Non-pigmented ciliary epithelial cell (primary cell): ENCODE results near the gene POGZ.

Source experiments
- DNase-seq: peaks from one replicate; pipeline ENCODE4 v3.0.0-alpha.2; 2010; ENCODE audit warnings: low read depth

The POGZ gene, protein sequence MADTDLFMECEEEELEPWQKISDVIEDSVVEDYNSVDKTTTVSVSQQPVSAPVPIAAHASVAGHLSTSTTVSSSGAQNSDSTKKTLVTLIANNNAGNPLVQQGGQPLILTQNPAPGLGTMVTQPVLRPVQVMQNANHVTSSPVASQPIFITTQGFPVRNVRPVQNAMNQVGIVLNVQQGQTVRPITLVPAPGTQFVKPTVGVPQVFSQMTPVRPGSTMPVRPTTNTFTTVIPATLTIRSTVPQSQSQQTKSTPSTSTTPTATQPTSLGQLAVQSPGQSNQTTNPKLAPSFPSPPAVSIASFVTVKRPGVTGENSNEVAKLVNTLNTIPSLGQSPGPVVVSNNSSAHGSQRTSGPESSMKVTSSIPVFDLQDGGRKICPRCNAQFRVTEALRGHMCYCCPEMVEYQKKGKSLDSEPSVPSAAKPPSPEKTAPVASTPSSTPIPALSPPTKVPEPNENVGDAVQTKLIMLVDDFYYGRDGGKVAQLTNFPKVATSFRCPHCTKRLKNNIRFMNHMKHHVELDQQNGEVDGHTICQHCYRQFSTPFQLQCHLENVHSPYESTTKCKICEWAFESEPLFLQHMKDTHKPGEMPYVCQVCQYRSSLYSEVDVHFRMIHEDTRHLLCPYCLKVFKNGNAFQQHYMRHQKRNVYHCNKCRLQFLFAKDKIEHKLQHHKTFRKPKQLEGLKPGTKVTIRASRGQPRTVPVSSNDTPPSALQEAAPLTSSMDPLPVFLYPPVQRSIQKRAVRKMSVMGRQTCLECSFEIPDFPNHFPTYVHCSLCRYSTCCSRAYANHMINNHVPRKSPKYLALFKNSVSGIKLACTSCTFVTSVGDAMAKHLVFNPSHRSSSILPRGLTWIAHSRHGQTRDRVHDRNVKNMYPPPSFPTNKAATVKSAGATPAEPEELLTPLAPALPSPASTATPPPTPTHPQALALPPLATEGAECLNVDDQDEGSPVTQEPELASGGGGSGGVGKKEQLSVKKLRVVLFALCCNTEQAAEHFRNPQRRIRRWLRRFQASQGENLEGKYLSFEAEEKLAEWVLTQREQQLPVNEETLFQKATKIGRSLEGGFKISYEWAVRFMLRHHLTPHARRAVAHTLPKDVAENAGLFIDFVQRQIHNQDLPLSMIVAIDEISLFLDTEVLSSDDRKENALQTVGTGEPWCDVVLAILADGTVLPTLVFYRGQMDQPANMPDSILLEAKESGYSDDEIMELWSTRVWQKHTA (N-terminal part only)

DNA sequence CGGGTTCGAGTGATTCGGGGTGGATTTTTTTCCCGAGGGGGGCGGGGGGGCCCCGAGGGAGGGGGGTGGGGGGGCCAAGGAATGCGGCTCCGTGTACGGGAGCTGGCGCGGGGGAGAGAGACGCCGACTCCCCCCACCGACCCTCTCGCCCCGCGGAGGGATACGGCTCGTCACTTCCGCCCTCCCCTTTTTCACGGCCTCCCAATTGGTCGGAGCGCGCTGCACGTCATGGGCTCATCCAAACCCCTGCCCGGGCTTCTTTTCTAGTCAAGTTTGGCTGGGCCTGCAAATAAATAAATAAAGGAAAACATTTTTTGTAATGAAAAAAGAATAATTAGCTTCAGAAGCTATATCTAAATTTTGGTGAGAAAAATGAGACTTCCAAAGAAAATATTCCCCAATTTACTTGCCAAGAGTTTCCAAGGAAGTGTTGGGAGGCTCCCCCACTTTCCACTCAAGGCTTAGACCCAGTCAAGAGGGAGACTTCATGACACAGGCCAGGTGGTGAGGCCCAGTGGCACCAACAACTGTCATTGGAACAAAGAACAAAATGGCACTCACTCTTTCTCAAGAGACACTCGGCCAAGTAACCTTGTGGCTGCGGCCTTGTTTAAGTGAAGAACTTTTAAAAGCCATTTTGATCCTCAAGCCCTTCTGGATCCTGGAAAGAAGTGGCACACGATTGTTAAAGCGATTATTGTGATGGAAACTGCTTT is at the start of gene POGZ:
Gene POGZ, minus strand, starts transcription at position 164 of the 716 bp plus-strand sequence. CDS start 17,290 bp downstream, outside the sequence.
- DNase-seq: peak; percentile 93

GRCh38 chr1:151508833-151509232 is 49.5 kb upstream of the POGZ start:
- DNase-seq: no peak

DNA sequence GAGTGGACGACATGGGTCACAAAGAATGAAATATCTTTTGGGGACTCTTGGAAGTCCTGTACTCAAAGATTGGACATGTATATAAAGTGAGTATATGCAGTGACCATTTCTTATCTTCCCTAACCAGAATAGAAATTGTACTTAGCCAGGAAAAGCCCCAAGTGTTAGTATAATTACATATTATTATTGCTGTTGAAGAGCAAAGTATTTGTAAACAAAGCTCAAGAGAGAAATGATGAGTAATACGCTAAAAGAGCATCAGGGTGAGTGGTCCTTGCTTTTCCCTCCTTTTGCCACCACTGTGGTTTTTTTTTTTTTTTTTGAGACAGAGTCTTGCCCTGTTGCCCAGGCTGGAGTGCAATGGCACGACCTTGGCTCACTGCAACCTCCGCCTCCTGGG is 45.5 kb upstream of the POGZ start:
- no peak for DNase-seq

DNA sequence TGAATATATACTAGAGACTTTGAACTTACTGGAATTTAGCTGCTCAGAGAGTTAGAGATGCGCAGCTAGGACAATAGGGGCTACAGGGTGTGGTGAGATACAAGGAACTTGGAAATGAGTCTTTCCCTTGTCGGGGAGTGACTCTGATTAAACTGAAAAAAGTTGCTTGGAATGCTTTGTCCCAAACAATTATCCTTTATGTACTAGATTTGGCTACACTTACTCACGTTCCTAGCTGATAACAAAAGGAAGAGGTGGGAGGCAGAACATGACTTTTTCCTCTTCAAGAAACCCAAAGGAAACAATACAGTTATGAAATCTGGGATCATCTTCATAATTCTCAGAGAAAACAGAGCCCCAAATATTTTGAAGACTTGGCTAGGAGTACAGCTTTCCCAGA is 45.0 kb upstream of the POGZ start:
- DNase-seq: no peak

- DNase-seq: no peak
Observed at GRCh38 chr1:151502859-151503780, 43.8 kb upstream of the POGZ start.

- DNase-seq: no peak
Observed at GRCh38 chr1:151502035-151502700, 42.9 kb upstream of the POGZ start.

DNA sequence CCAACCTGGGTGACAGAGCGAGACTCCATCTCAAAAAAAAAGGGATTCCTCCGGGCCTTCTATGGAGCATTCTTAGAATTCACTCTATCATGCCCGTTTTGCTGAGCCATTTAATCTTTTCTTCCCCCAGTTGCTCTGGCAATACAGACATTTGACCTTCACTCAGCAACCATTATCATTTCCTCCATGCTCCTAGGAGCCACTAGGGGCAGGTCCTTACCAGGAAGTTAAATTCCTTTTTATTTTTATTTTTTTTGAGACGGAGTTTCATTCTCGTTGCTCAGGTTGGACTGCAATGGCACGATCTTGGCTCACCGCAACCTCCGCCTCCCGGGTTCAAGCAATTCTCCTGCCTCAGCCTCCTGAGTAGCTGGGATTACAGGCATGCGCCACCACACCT is 42.2 kb upstream of the POGZ start:
- DNase-seq: no peak

DNA sequence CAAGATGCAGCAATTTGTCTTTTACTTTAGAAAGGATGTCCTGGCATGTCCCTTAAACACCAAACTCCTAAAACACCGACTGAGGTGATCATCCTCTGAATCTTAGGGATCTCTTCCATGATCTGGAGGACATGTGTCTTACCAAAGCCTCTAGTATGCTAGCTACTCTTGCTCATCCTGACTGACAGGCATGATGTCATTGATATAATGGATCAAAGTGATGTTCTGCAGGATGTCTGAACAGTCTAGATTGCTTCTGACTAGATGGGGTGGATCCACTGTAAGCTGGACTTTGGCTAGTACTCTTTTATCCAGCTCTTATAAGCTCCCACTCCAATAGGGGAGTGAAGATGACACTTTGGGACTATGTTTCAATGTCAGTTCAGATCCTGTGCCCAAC is 40.6 kb upstream of the POGZ start:
- DNase-seq: no peak

GRCh38 chr1:151499365-151499764 is 40.1 kb upstream of the POGZ start:
- DNase-seq: no peak

GRCh38 chr1:151495316-151495715 is 36.0 kb upstream of the POGZ start:
- no peak for DNase-seq

GRCh38 chr1:151494741-151495281 is 35.5 kb upstream of the POGZ start:
- no peak for DNase-seq

DNA sequence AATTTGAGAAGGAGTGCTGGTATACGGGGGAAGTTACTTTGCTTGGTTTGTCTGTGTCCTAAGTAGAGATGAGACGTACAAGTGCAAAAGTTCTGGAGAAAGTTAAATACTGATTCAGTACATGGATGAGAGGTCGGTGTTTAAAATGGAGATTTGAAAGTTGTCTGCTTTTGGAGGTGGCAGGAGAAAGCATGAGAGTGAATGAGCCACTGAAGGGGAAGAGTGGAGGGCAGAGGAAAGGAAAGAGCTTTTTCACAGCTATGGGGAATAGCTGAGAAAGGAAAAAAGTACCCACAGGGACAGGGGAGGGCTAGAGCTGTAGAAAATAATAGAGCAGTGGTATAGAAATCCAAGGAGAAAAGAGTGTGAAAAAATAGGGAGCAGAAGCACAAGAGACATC is 33.7 kb upstream of the POGZ start:
- no peak for DNase-seq

GRCh38 chr1:151492120-151492519 is 32.8 kb upstream of the POGZ start:
- no peak for DNase-seq

- DNase-seq: no peak
Observed at GRCh38 chr1:151491641-151492040, 32.3 kb upstream of the POGZ start.

DNA sequence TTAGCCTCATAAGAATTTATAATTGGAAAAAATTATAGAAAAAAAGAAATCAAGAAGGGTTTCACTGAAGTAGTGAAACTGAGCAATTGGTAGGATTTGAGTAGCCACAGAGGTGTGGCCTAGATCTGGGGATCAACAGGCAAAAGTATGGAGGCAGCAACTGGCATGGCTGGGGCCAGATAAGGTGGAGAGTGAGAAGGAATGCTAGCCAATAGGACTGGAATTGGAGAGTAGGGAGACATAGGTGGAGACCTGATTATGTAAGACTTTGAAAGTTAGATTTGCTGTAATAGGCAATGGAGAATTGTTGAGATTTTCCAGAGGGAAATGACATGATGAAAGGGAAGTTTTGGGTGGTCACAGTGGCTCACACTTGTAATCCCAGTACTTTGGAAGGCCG is 27.3 kb upstream of the POGZ start:
- DNase-seq: no peak

DNA sequence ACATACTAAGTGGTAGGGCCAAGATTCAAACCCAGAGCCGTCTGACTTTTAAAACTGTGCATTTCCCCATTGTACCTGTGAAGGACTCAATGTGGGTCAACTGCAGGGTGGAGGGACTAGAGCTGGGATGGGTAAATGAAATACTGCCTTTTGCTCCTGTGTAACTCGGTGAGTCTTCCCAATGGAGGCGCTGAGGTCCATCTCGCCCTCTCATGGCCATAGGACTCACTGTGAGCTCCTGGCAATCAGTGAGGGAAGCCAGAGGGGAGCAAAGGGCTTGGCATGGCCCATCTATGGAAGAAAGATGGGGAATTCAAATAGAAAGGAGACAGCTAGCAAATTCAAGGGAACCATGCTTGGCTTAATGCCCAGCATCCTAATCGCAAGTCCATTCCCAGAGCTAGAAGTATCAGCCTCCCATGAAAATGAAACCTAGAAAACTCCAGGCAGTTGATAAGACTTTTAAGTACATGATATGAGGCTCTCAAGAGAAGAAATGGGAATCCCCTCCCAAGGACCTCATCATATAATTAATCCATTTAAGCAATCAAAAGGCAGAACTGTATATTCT is 26.5 kb upstream of the POGZ start:
- DNase-seq: no peak

DNA sequence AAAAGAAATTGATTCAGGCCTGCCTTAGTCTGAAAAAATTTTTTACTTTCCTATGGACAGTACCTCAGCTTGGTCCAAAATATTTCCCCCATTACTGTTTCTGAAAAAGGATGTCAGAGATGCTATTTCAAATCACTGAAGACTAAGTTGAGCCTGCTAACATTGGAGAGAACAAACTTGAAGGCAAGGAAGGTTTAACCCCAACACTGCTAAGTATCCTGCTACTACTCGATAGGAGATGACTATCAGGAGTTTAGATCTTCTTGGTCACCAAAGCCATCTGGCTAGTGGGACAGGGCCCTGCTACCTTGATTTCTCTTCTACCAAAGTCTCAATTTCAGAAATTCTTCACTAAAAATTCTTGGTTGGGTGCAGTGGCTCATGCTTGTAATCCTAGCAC is 22.7 kb upstream of the POGZ start:
- DNase-seq: no peak

GRCh38 chr1:151479462-151479861 is 20.2 kb upstream of the POGZ start:
- no peak for DNase-seq

GRCh38 chr1:151478923-151479322 is 19.6 kb upstream of the POGZ start:
- no peak for DNase-seq
